Heart left ventricle (tissue), 13 donors: Measurements from ENCODE around the gene WFIKKN2.

Source experiments
- POLR2A ChIP-seq, 2 donors: fragments of 450-650 bp; IDR thresholded peaks; one replicate each; pipeline ENCODE4 v1.6.1; 2017; ENCODE audit warnings: antibody characterized with exemption in 2 of 2, mild to moderate bottlenecking in 2 of 2, moderate library complexity in 2 of 2
- TF ChIP-seq, protein P1 (sequence below), 12 donors: fragments of 200-600 bp; sonication (generic) in 4 of 12; IDR thresholded peaks; one replicate each; pipeline versions ENCODE4 v1.5.0 to v1.8.0; 2018 to 2022; ENCODE audit warnings: antibody characterized with exemption in 12 of 12, mild to moderate bottlenecking in 5 of 12
- donor health status: ischemic (EF 13 %, LVEDD 7.1; RV severe dilation, severe dysfunction).
- donor health status: DM: no; HTN: yes; CAD: no.
- donor health status: DM: no; HTN: no; CAD: no.
- donor health status: ischemic (EF 25% LVEDD 6.9; RV normal size, moderate dysfunction).
- donor health status: ischemic (EF 25% LVEDD 5.7; RV mildly dilated, moderate dysfunction).
- donor health status: ischemic (EF 35%, LVEDD 5.7; RV mildly dilated, moderate dysfunction).
- donor health status: nonischemic (EF 11% LVEDD 7.7; RV severe dilation, severe dysfunction).
- donor health status: DM: yes; HTN: yes; CAD: no.
- donor health status: PGD.
- donor health status: ischemic (EF 29% LVEDD 5.4; RV normal size, mild dysfunction).
- donor health status: nonischemic (EF 23%, LVEDD 6.1; RV moderate dilation, normal function).

DNA sequence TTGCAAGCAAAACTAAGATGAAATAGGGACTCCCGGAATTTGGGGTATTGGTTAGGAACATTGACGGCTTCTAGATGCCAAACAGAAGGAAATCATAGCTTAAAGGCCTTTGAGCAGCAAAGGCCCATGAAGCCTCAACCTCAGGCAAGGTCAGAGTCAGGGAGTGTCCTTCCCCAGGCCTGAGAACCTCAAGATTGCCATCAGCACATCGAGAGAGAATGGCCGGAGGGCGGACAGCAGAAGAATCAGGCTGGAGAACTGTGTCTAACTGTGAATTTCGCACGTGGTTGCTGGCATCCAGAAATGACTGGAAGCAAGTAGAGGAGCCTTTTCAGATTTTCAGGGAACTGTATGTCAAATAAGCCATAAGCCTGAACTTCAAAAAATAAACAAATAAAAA lies 43.3 kb upstream of the WFIKKN2 start:
- TF ChIP-seq, protein P1, sequence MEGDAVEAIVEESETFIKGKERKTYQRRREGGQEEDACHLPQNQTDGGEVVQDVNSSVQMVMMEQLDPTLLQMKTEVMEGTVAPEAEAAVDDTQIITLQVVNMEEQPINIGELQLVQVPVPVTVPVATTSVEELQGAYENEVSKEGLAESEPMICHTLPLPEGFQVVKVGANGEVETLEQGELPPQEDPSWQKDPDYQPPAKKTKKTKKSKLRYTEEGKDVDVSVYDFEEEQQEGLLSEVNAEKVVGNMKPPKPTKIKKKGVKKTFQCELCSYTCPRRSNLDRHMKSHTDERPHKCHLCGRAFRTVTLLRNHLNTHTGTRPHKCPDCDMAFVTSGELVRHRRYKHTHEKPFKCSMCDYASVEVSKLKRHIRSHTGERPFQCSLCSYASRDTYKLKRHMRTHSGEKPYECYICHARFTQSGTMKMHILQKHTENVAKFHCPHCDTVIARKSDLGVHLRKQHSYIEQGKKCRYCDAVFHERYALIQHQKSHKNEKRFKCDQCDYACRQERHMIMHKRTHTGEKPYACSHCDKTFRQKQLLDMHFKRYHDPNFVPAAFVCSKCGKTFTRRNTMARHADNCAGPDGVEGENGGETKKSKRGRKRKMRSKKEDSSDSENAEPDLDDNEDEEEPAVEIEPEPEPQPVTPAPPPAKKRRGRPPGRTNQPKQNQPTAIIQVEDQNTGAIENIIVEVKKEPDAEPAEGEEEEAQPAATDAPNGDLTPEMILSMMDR (IDR thresholded peaks at IDR 0.05): no peak
- TF ChIP-seq POLR2A (IDR thresholded peaks at IDR 0.05): no peak
